ENCODE measurements around the gene TCAIM.
"Not testable (repeated sequence)": the region's sequence is repeated elsewhere in the genome, so short reads cannot be mapped to it uniquely, and the experiment has no call there.

The TCAIM gene

DNA sequence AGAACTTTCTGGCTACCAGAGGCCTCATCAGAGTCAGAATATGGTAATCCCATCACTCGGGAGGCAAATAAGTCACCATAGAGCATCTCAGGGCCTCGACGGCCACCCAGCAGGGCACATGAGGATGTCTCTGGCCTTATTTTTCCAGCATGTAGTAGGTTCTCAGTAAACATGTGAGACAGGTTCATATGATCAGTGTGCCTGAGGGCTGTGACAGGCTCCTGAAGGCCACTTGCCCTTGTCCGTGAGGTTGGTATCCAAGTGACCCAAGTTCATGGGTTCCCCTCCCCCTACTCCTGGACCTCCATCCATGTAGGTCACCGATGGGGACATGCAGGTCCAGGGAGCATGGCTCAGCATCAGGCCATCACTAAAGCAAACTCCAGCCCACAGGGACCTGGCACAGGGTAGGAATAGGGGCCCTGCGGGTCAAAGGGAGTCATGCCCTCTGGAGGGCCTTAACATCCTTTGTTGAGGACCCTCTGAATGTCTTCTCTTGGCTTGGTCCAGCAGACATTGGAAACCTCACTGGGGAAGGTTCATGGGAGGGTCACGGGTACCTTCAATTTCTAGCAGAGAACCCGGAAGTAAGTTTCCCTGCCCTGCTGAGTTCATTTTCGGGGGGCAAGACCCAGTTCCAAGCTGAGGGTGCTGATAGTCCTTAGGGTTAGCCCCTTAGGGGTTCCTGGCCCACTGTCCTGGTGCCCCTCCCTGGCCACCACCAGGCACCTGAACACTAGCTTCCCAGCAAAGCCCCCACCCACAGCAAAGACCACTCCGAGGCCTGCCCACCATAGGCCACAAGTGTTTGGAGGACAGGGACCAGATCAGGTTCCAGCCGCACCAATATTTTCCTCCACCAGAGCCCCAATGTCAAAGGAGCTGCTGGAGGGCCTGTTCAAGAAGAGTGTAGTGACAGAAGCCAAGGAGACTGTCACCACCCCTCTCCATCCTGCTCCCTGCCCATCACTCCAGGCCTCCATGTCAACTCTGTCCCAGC is 77.8 kb downstream of the TCAIM start:
- Histone ChIP-seq H3K4me1 (ENCODE audit: control insufficient read depth in 1 of 2, insufficient read depth in 2 of 2, low read length in 2 of 2) (no peaks in the 10 kb centered on the region), H3K27me3 (ENCODE audit: low read depth, low read length) (no peaks in the 10 kb centered on the region), H3K4me3 (ENCODE audit: low read depth in 1 of 2, low read length in 2 of 2) (no peak overlapping the region), H3K27ac (ENCODE audit: low read length) (no peak overlapping the region), H3K9me3 (ENCODE audit: control insufficient read depth in 1 of 2, low read length in 2 of 2) (no peaks in the 10 kb centered on the region), H3K36me3 (ENCODE audit: control insufficient read depth in 1 of 2, insufficient read depth in 2 of 2, low read length in 2 of 2) (no peaks in the 10 kb centered on the region)

DNA sequence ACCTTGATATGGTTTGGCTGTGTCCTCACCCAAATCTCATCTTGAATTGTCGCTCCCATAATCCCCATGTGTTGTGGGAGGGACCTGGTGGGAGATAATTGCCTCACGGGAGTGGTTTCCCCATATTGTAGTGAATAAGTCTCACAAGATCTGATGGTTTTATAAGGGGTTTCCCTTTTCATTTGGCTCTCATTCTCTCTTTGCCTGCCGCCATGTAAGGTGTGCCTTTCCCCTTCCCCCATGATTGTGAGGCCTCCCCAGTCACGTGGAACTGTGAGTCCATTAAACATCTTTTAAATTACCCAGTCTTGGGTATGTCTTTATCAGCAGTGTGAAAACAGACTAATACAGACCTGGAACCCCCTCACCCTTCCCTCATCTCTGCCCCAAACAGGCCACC is 79.6 kb downstream of the TCAIM start:
- H3K9me3 ChIP-seq (ENCODE audit: control insufficient read depth in 1 of 2, low read length in 2 of 2), result not testable (repeated sequence)

DNA sequence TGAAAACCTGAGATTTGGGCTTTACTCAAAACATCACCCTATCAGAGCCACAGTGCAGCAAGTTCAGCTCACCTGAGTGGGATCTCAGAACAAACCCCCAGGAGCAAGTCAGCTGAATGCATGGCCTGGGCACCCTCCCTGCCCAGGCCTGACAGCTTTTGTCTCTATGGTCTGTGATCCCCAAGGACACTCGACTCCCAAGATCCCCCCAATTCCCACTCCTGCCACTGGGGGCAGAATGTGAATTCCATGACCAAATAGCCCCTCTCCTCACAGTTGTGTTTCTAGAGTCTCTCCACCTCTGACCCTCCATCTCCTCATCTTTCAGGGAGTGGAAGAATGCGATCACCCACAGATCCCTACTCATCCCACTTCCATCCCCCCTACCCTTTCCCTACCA is 80.0 kb downstream of the TCAIM start:
- Histone ChIP-seq H3K27me3 (ENCODE audit: low read depth, low read length) (no peaks in the 10 kb centered on the region), H3K4me3 (ENCODE audit: low read depth in 1 of 2, low read length in 2 of 2) (no peak overlapping the region), H3K4me1 (ENCODE audit: control insufficient read depth in 1 of 2, insufficient read depth in 2 of 2, low read length in 2 of 2) (no peaks in the 10 kb centered on the region), H3K36me3 (ENCODE audit: control insufficient read depth in 1 of 2, insufficient read depth in 2 of 2, low read length in 2 of 2) (no peaks in the 10 kb centered on the region), H3K27ac (ENCODE audit: low read length) (no peak overlapping the region), H3K9me3 (ENCODE audit: control insufficient read depth in 1 of 2, low read length in 2 of 2) (no peaks in the 10 kb centered on the region)

More for the DNA sequence above, 79.6 kb downstream of the TCAIM start:
- not testable (repeated sequence) for H3K4me3 ChIP-seq (ENCODE audit: low read depth in 1 of 2, low read length in 2 of 2); H3K36me3 ChIP-seq (ENCODE audit: control insufficient read depth in 1 of 2, insufficient read depth in 2 of 2, low read length in 2 of 2); H3K27ac ChIP-seq (ENCODE audit: low read length); H3K4me1 ChIP-seq (ENCODE audit: control insufficient read depth in 1 of 2, insufficient read depth in 2 of 2, low read length in 2 of 2); H3K27me3 ChIP-seq (ENCODE audit: low read depth, low read length)

DNA sequence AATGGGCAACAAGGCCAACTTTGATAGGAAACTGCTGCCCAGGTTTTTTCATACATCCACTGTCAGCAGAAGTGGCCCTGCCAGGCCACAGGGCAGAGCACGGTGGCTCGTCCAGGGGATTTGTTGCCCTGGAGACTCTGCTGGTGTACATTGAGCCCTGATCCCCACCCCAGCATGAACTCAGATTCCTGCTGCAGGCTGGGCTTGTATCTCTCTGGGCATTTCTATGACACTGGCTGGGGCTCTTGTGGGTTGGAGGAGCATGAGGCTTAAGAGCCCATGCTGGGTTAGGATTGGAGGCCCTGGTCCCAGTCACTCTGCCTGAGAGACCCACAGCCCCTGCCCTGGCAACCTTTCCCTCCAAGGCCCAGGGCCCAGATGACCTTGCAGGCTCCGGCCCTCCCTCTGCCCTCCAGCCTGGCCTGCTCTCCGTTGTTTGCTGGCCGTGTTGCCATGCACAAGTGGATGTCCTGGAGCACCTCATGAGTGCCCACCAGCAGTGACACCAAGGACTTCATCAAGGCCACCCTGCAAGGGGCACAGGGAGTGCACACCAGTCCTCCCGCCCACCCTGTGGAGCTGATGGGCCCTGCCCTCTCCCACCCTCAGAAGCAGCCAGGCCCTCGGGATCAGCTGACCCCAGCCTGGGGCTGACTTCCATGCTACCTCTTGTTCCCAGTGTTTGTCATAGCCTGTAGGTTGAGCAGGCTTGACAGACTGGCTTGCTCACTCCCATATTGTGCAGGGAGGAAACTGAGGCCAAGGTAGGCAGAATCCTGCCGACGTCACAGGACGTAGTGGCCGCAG is 80.8 kb downstream of the TCAIM start:
- Histone ChIP-seq H3K4me1 (ENCODE audit: control insufficient read depth in 1 of 2, insufficient read depth in 2 of 2, low read length in 2 of 2) (no peaks in the 10 kb centered on the region), H3K36me3 (ENCODE audit: control insufficient read depth in 1 of 2, insufficient read depth in 2 of 2, low read length in 2 of 2) (no peaks in the 10 kb centered on the region)

DNA sequence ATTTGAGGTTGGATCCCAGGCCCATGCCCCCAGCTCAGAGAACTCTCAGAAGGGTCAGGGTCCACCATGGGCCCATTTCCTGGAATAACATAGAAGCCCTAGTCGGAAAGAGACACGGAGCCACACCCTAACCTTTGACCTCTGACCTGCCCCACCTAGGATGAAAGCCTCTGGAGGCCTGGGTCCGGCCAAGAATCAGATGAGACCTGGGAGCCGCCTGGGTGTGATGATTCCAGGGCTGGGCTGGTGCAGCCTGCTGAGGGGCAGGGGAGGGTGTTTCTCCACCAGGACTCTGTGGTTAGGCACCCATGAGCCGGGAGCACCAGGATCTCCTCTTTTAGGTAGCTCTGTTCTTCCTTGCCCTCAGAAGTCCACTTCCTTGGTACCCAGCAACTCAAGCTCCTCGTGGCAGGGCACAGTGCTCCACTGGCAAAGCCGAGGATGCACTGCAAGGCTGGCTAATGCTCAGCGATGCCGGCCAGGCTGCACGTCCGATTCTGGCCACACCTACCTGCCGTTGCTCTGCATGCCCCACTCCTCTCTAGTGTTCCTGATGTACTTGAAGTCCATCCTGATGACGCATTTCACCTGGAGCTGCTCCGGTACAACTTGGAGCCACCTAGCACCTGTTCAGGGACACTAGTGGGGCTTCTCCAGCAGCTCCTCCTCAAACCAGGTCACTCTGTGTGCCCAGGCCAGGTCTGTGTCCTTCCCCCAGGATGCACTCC is 81.5 kb downstream of the TCAIM start:
- H3K4me3 ChIP-seq (ENCODE audit: low read depth in 1 of 2, low read length in 2 of 2), result no peak overlapping the region
- H3K4me1 ChIP-seq (ENCODE audit: control insufficient read depth in 1 of 2, insufficient read depth in 2 of 2, low read length in 2 of 2), result no peaks in the 10 kb centered on the region
- H3K27me3 ChIP-seq (ENCODE audit: low read depth, low read length), result no peaks in the 10 kb centered on the region
- H3K9me3 ChIP-seq (ENCODE audit: control insufficient read depth in 1 of 2, low read length in 2 of 2), result no peaks in the 10 kb centered on the region
- no peak overlapping the region for H3K27ac ChIP-seq (ENCODE audit: low read length)
- no peaks in the 10 kb centered on the region for H3K36me3 ChIP-seq (ENCODE audit: control insufficient read depth in 1 of 2, insufficient read depth in 2 of 2, low read length in 2 of 2)

More for the DNA sequence above, 80.8 kb downstream of the TCAIM start:
- Histone ChIP-seq H3K27ac (ENCODE audit: low read length) (no peak overlapping the region), H3K27me3 (ENCODE audit: low read depth, low read length) (no peaks in the 10 kb centered on the region), H3K4me3 (ENCODE audit: low read depth in 1 of 2, low read length in 2 of 2) (no peak overlapping the region), H3K9me3 (ENCODE audit: control insufficient read depth in 1 of 2, low read length in 2 of 2) (no peaks in the 10 kb centered on the region)

DNA sequence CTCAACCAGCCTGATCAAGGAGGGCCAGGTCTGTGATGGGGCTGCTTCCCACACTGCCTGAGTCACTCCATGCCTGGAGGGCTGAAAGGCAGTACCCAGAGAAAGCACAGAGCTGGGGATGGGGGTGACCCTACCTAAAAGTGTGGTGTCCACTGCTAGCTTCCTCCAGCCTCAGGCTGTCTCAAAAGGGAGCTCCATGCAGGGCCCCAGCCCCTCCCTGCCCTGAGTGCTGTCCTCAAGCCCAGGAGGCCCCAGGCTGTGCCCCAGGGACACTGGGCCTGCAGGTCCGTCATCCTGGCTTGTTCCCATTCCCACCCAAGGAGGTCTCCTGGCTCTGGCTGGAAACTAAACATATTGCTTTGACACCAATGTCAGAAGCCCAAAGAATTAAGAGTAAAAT is 82.1 kb downstream of the TCAIM start:
- Histone ChIP-seq H3K4me3 (ENCODE audit: low read depth in 1 of 2, low read length in 2 of 2) (no peak overlapping the region), H3K27ac (ENCODE audit: low read length) (no peak overlapping the region), H3K36me3 (ENCODE audit: control insufficient read depth in 1 of 2, insufficient read depth in 2 of 2, low read length in 2 of 2) (no peaks in the 10 kb centered on the region), H3K4me1 (ENCODE audit: control insufficient read depth in 1 of 2, insufficient read depth in 2 of 2, low read length in 2 of 2) (no peaks in the 10 kb centered on the region), H3K9me3 (ENCODE audit: control insufficient read depth in 1 of 2, low read length in 2 of 2) (no peaks in the 10 kb centered on the region), H3K27me3 (ENCODE audit: low read depth, low read length) (no peaks in the 10 kb centered on the region)

DNA sequence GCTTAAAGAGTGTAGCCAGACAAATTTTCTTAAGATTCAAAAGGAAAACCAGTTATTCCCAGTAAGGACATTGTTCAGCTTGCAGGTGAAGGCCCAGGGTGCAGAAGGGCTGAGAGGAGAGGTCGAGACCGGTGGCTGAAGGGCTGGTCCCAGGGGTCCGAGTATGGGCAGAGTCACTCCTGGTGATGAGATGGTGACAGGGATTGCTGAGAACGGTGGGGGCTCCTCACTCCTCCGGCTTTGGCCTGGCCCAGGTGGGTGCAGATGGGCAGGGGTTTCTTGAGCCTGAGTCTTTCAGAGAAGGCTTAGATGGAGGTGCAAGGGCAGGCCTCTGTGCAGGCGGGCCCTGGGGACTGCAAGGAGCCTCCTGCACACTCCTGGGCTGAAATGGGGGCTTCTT is 82.7 kb downstream of the TCAIM start:
- no peaks in the 10 kb centered on the region for H3K4me1 ChIP-seq (ENCODE audit: control insufficient read depth in 1 of 2, insufficient read depth in 2 of 2, low read length in 2 of 2)
- H3K27me3 ChIP-seq (ENCODE audit: low read depth, low read length), result no peaks in the 10 kb centered on the region
- H3K27ac ChIP-seq (ENCODE audit: low read length), result no peak overlapping the region
- H3K36me3 ChIP-seq (ENCODE audit: control insufficient read depth in 1 of 2, insufficient read depth in 2 of 2, low read length in 2 of 2), result no peaks in the 10 kb centered on the region
- no peaks in the 10 kb centered on the region for H3K9me3 ChIP-seq (ENCODE audit: control insufficient read depth in 1 of 2, low read length in 2 of 2)
- no peak overlapping the region for H3K4me3 ChIP-seq (ENCODE audit: low read depth in 1 of 2, low read length in 2 of 2)

DNA sequence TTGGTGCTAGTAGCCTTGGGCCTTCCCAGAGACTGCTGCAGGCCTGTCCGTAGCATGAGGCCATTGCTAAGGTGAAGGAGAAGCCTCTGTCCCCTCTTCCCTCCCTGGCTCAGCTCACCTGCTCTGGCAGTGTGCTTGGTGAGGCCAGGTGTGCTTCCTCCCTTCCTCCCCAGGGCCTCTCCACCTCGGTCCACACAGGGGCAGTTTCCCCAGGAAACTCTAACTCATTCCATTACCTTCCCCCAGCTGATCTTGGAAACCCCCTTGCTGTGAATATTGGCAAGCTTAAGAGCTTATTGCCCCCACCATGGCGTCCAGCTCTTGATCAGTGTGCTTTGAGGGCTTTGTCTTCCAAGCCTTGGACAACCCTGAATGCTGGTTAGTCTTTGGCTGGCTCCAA is 86.2 kb downstream of the TCAIM start:
- Histone ChIP-seq H3K9me3 (ENCODE audit: control insufficient read depth in 1 of 2, low read length in 2 of 2) (no peaks in the 10 kb centered on the region), H3K27me3 (ENCODE audit: low read depth, low read length) (no peaks in the 10 kb centered on the region), H3K27ac (ENCODE audit: low read length) (no peak overlapping the region), H3K4me1 (ENCODE audit: control insufficient read depth in 1 of 2, insufficient read depth in 2 of 2, low read length in 2 of 2) (no peaks in the 10 kb centered on the region), H3K36me3 (ENCODE audit: control insufficient read depth in 1 of 2, insufficient read depth in 2 of 2, low read length in 2 of 2) (no peaks in the 10 kb centered on the region), H3K4me3 (ENCODE audit: low read depth in 1 of 2, low read length in 2 of 2) (no peak overlapping the region)

DNA sequence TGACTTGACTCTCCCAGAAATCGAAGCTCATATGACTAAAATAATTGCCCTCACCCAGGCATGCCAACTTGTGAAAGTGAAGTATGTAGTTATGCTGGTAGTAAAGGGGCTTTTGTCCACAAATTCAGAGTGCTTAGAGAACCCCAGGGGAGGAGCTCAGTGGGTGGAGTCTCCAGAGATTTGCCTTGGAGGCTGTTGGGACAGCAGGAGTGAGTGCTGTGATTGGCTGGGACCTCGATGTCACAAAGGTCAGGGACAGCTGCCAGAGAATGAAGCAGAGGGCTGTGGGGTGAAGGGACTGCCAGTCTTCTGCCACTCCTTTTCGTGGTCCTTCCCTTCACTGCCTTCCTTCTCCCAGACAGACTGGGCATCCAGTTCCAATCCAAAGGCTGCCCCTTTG is 89.1 kb downstream of the TCAIM start:
- H3K36me3 ChIP-seq (ENCODE audit: control insufficient read depth in 1 of 2, insufficient read depth in 2 of 2, low read length in 2 of 2), result no peaks in the 10 kb centered on the region
- H3K27me3 ChIP-seq (ENCODE audit: low read depth, low read length), result no peaks in the 10 kb centered on the region
- H3K4me3 ChIP-seq (ENCODE audit: low read depth in 1 of 2, low read length in 2 of 2), result no peak overlapping the region
- no peak overlapping the region for H3K27ac ChIP-seq (ENCODE audit: low read length)
- H3K9me3 ChIP-seq (ENCODE audit: control insufficient read depth in 1 of 2, low read length in 2 of 2), result no peaks in the 10 kb centered on the region
- H3K4me1 ChIP-seq (ENCODE audit: control insufficient read depth in 1 of 2, insufficient read depth in 2 of 2, low read length in 2 of 2), result no peaks in the 10 kb centered on the region

DNA sequence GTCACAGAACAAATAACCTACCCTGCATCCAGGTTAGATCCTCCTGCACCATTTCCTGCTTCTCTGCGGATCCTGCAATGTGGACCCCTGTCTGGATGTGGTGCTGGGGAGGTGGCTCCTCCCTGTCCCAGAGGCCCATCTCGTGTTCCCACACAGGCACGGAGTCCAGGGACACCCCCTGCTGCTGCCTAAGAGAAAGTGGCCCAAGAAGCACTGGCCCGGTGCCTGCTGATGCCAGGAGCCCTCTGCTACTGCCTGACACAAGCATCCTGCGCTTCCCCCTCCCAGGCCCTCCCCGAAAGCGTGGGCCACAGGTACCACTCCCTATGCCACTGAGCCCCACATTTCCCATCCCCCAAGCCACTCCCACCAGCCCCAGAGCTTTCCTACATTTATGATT is 90.3 kb downstream of the TCAIM start:
- Histone ChIP-seq H3K27ac (ENCODE audit: low read length) (no peak overlapping the region), H3K36me3 (ENCODE audit: control insufficient read depth in 1 of 2, insufficient read depth in 2 of 2, low read length in 2 of 2) (no peaks in the 10 kb centered on the region), H3K9me3 (ENCODE audit: control insufficient read depth in 1 of 2, low read length in 2 of 2) (no peaks in the 10 kb centered on the region), H3K4me3 (ENCODE audit: low read depth in 1 of 2, low read length in 2 of 2) (no peak overlapping the region), H3K27me3 (ENCODE audit: low read depth, low read length) (no peaks in the 10 kb centered on the region), H3K4me1 (ENCODE audit: control insufficient read depth in 1 of 2, insufficient read depth in 2 of 2, low read length in 2 of 2) (no peaks in the 10 kb centered on the region)

DNA sequence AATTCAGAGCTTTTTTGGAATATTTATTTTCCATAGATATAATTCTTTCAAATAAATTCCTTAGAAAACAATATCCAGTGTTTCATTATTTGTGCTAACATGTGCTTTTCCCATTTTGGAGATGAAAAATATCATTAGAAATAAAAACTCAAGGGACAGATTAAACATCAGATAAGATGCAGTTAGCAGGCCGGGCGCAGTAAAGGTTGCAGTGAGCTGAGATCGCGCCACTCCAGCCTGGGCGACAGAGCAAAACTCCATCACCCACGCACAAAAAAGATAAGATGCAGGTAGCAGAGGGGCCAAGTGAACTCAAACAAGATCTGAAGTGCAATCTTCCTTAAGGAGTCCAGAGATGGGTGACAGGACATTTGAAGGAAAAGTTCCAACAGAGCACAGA is 90.9 kb downstream of the TCAIM start:
- Histone ChIP-seq H3K9me3 (ENCODE audit: control insufficient read depth in 1 of 2, low read length in 2 of 2) (no peaks in the 10 kb centered on the region), H3K4me3 (ENCODE audit: low read depth in 1 of 2, low read length in 2 of 2) (no peak overlapping the region)

More for the DNA sequence above, 90.9 kb downstream of the TCAIM start:
- H3K4me1 ChIP-seq (ENCODE audit: control insufficient read depth in 1 of 2, insufficient read depth in 2 of 2, low read length in 2 of 2), result no peaks in the 10 kb centered on the region
- H3K27me3 ChIP-seq (ENCODE audit: low read depth, low read length), result no peaks in the 10 kb centered on the region
- H3K27ac ChIP-seq (ENCODE audit: low read length), result no peak overlapping the region
- no peaks in the 10 kb centered on the region for H3K36me3 ChIP-seq (ENCODE audit: control insufficient read depth in 1 of 2, insufficient read depth in 2 of 2, low read length in 2 of 2)
